ENCODE measurements around the gene GPR35.

The GPR35 gene

GRCh38 chr2:240585101-240585500, 40.2 kb upstream of the GPR35 start:
- intact Hi-C loops (cut with micrococcal nuclease) = loop anchor here (2.0 to 5.0 kb wide), 2 partner anchors 18 to 73 kb away; no protein-coding TSS in a partner anchor
- Mint-ChIP-seq H3K27ac (peak overlapping the region; percentile 97), H3K27me3 (no peaks in the 10 kb centered on the region), H3K4me1 (ENCODE audit: low read depth) (peaks cover 73% of the 10 kb centered on the region), H3K4me3 (peak overlapping the region; percentile 92), H3K36me3 (ENCODE audit: low read depth) (peaks cover 54% of the 10 kb centered on the region), H3K9me3 (no peaks in the 10 kb centered on the region)

- Mint-ChIP-seq H3K4me1 (ENCODE audit: low read depth) (peaks cover 67% of the 10 kb centered on the region), H3K27ac (peak overlapping the region; percentile 97), H3K9me3 (no peaks in the 10 kb centered on the region), H3K36me3 (ENCODE audit: low read depth) (peaks cover 54% of the 10 kb centered on the region), H3K27me3 (no peaks in the 10 kb centered on the region), H3K4me3 (peak overlapping the region; percentile 92)
- intact Hi-C loops (cut with micrococcal nuclease) = loop anchor here (2.0 to 5.0 kb wide), 4 partner anchors 19 to 73 kb away; partner anchors contain the start of gene DUSP28
These were observed 39.5 kb upstream of the GPR35 start for GRCh38 chr2:240585681-240586197.

DNA sequence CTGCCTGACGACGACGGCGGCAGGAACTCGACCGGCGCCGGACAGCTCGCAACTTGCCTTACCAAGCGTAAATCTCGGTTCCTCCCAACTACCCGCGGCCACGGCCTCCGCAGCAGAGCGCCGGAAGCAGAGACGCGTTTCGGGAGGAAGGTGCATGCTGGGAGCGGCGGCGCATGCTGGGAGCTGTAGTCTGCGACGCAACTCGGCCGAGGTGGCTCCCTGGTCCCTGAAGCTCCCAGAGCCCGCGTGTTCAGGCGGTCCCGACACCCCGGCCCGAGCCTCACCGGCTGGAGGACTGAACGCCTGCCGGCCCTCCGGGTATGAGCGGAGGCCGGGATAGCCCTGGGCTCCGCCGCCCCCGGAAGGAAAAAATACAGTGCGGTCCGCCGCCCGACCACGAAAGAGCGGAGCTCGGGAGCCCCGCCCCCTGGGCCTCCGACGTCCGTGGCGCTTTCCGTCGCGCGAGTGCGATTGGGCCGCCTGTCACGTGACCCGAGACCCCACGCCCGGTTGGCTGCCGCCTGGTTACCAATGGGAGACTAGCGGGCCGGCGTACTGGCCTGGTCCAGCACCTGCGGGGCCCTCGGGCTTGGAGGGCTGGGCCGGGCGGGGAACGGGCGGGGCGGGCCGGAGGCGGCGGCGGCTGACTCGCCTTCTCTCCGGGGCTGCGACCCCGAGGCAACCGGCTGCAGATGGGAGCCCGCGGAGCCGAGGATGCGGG, 38.9 kb upstream of the GPR35 start, which contains the start of gene CAPN10:
Gene CAPN10, plus strand, starts transcription at position 537 of the 721 bp plus-strand sequence. Its CDS starts 178 bp downstream, at position 715.
- intact Hi-C loops (cut with micrococcal nuclease) = loop anchor here (2.0 to 5.0 kb wide), 3 partner anchors 26 to 74 kb away; partner anchors contain the start of gene DUSP28
- H3K27ac Mint-ChIP-seq = peak within 1 kb of the TSS; percentile 97
- H3K27me3 Mint-ChIP-seq = no peaks in the 10 kb centered on the region
- peak within 1 kb of the TSS; percentile 92 for H3K4me3 Mint-ChIP-seq
- peaks cover 54% of the 10 kb centered on the region for H3K36me3 Mint-ChIP-seq (ENCODE audit: low read depth)
- H3K9me3 Mint-ChIP-seq = no peaks in the 10 kb centered on the region
- H3K4me1 Mint-ChIP-seq (ENCODE audit: low read depth) = peaks cover 63% of the 10 kb centered on the region

DNA sequence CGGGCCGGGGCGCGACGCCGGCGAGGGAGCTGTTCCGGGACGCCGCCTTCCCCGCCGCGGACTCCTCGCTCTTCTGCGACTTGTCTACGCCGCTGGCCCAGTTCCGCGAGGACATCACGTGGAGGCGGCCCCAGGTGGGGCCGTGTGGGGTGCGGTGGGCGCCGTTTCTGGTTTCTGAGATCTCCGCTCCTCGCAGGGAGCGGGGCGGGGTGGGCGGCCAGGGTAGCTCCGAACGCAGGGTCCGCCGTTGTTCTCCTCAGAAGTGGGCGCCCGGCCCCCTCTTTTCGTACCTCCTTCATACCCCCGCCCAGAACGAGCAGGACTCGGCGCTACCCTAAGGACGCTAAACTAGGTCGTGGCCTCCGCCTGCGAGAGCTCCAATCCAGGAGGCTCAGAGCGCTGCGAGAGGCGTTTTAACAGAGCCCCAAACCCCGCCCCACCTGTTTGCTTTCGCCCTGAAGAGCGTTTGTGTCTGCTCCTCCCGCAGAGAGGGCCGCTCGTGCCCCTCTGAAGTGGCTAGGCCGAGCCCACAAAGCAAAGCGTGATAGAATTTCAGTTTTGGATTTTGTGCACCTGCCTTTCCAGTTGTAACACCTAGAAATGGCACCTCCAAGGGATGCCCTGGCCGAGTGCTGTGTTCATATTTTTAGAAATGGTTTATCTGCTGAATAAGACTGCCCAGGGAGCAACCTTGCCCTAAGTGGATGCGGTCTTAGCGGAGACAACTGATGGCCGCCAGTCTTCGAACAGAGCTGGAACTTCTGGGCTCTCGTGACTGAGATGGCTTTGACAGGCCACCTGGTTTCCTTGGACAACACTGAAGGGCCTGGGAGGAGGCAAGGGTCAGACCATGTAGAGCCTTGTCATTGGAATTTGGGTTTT, 38.1 kb upstream of the GPR35 start:
- H3K4me3 Mint-ChIP-seq = peak overlapping the region; percentile 92
- H3K4me1 Mint-ChIP-seq (ENCODE audit: low read depth) = peaks cover 57% of the 10 kb centered on the region
- H3K27ac Mint-ChIP-seq = peak overlapping the region; percentile 97
- H3K9me3 Mint-ChIP-seq = no peaks in the 10 kb centered on the region
- peaks cover 55% of the 10 kb centered on the region for H3K36me3 Mint-ChIP-seq (ENCODE audit: low read depth)
- no peaks in the 10 kb centered on the region for H3K27me3 Mint-ChIP-seq
- intact Hi-C loops (cut with micrococcal nuclease) = loop anchor here (2.0 to 5.0 kb wide), 3 partner anchors 26 to 75 kb away; partner anchors contain the start of gene DUSP28

- peaks cover 61% of the 10 kb centered on the region for H3K36me3 Mint-ChIP-seq (ENCODE audit: low read depth)
- H3K4me1 Mint-ChIP-seq (ENCODE audit: low read depth) = peaks cover 48% of the 10 kb centered on the region
- no peaks in the 10 kb centered on the region for H3K9me3 Mint-ChIP-seq
- H3K4me3 Mint-ChIP-seq = peak overlapping the region; percentile 92
- H3K27ac Mint-ChIP-seq = peak overlapping the region; percentile 97
- intact Hi-C loops (cut with micrococcal nuclease) = loop anchor here (5.0 kb wide), 1 partner anchor 76 kb away; no protein-coding TSS in a partner anchor
- no peaks in the 10 kb centered on the region for H3K27me3 Mint-ChIP-seq
These were observed 37.1 kb upstream of the GPR35 start for GRCh38 chr2:240588006-240588655.

- no peaks in the 10 kb centered on the region for H3K9me3 Mint-ChIP-seq
- H3K4me3 Mint-ChIP-seq = no peak overlapping the region
- no peaks in the 10 kb centered on the region for H3K27me3 Mint-ChIP-seq
- intact Hi-C loops (cut with micrococcal nuclease) = loop anchor here (5.0 kb wide), 1 partner anchor 76 kb away; no protein-coding TSS in a partner anchor
- H3K4me1 Mint-ChIP-seq (ENCODE audit: low read depth) = peaks cover 43% of the 10 kb centered on the region
- peaks cover 63% of the 10 kb centered on the region for H3K36me3 Mint-ChIP-seq (ENCODE audit: low read depth)
- peak overlapping the region; percentile 97 for H3K27ac Mint-ChIP-seq
These were observed 36.6 kb upstream of the GPR35 start for GRCh38 chr2:240588669-240589068.

DNA sequence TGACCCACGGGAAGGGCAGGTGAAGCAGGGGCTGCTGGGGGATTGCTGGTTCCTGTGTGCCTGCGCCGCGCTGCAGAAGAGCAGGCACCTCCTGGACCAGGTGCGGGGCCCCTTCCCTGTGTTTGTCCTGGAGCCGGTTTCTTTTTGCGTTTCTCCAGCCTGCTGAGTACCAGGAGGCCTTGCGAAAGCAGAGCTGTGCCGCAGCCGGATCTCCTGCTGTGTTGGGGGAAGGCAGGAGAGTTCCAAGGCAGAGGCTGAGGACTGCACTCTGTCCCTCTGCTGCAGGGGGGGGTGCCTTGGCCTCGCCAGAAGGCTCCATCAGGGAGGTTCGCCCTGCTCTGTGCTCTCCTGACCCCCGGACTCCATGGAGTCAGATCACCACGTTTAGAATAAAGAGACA, 35.9 kb upstream of the GPR35 start:
- Mint-ChIP-seq H3K27me3 (no peaks in the 10 kb centered on the region), H3K4me3 (no peak overlapping the region), H3K9me3 (no peaks in the 10 kb centered on the region), H3K27ac (peak overlapping the region; percentile 97), H3K4me1 (ENCODE audit: low read depth) (peaks cover 37% of the 10 kb centered on the region), H3K36me3 (ENCODE audit: low read depth) (peaks cover 68% of the 10 kb centered on the region)
- intact Hi-C loops (cut with micrococcal nuclease) = loop anchor here (5.0 kb wide), 1 partner anchor 77 kb away; no protein-coding TSS in a partner anchor

GRCh38 chr2:240589850-240590525, 35.3 kb upstream of the GPR35 start:
- peaks cover 32% of the 10 kb centered on the region for H3K4me1 Mint-ChIP-seq (ENCODE audit: low read depth)

GRCh38 chr2:240590681-240591111, 34.6 kb upstream of the GPR35 start:
- H3K27me3 Mint-ChIP-seq = no peaks in the 10 kb centered on the region
- no peaks in the 10 kb centered on the region for H3K9me3 Mint-ChIP-seq
- intact Hi-C loops (cut with micrococcal nuclease) = loop anchor here (10.0 kb wide), 1 partner anchor 114 kb away; no protein-coding TSS in a partner anchor
- no peak overlapping the region for H3K27ac Mint-ChIP-seq
- H3K36me3 Mint-ChIP-seq (ENCODE audit: low read depth) = peaks cover 74% of the 10 kb centered on the region
- H3K4me1 Mint-ChIP-seq (ENCODE audit: low read depth) = peaks cover 35% of the 10 kb centered on the region
- H3K4me3 Mint-ChIP-seq = no peak overlapping the region

More at GRCh38 chr2:240589850-240590525, 35.3 kb upstream of the GPR35 start:
- Mint-ChIP-seq H3K36me3 (ENCODE audit: low read depth) (peaks cover 68% of the 10 kb centered on the region), H3K27me3 (no peaks in the 10 kb centered on the region), H3K27ac (no peak overlapping the region), H3K9me3 (no peaks in the 10 kb centered on the region), H3K4me3 (no peak overlapping the region)
- intact Hi-C loops (cut with micrococcal nuclease) = loop anchor here (5.0 to 10.0 kb wide), 2 partner anchors 78 to 115 kb away; no protein-coding TSS in a partner anchor

GRCh38 chr2:240591226-240591625, 34.1 kb upstream of the GPR35 start:
- Mint-ChIP-seq H3K4me1 (ENCODE audit: low read depth) (peaks cover 38% of the 10 kb centered on the region), H3K27me3 (no peaks in the 10 kb centered on the region), H3K9me3 (no peaks in the 10 kb centered on the region), H3K27ac (no peak overlapping the region), H3K4me3 (no peak overlapping the region), H3K36me3 (ENCODE audit: low read depth) (peaks cover 74% of the 10 kb centered on the region)
- intact Hi-C loops (cut with micrococcal nuclease) = loop anchor here (10.0 kb wide), 1 partner anchor 114 kb away; no protein-coding TSS in a partner anchor

GRCh38 chr2:240591784-240592183, 33.5 kb upstream of the GPR35 start:
- Mint-ChIP-seq H3K4me1 (ENCODE audit: low read depth) (peaks cover 38% of the 10 kb centered on the region), H3K27ac (no peak overlapping the region), H3K4me3 (no peak overlapping the region), H3K27me3 (no peaks in the 10 kb centered on the region), H3K9me3 (no peaks in the 10 kb centered on the region), H3K36me3 (ENCODE audit: low read depth) (peaks cover 80% of the 10 kb centered on the region)
- intact Hi-C loops (cut with micrococcal nuclease) = loop anchor here (10.0 kb wide), 1 partner anchor 113 kb away; no protein-coding TSS in a partner anchor

GRCh38 chr2:240593026-240593702, 32.1 kb upstream of the GPR35 start:
- intact Hi-C loops (cut with micrococcal nuclease) = loop anchor here (10.0 kb wide), 1 partner anchor 112 kb away; no protein-coding TSS in a partner anchor
- Mint-ChIP-seq H3K27ac (no peak overlapping the region), H3K9me3 (no peaks in the 10 kb centered on the region), H3K27me3 (no peaks in the 10 kb centered on the region), H3K4me1 (ENCODE audit: low read depth) (peaks cover 27% of the 10 kb centered on the region), H3K36me3 (ENCODE audit: low read depth) (peaks cover 94% of the 10 kb centered on the region), H3K4me3 (no peak overlapping the region)

Measured in dendritic cell treated with granulocyte-macrophage colony-stimulating factor and Interleukin-4, amounts not matched to agents 40 ng/mL and 50 ng/mL, for 4 days (primary cell).